Measurements from ENCODE around the gene PLCB4.
A peak's percentile ranks its signal among the peaks of the same experiment; 100 is the strongest.

Gene PLCB4

DNA sequence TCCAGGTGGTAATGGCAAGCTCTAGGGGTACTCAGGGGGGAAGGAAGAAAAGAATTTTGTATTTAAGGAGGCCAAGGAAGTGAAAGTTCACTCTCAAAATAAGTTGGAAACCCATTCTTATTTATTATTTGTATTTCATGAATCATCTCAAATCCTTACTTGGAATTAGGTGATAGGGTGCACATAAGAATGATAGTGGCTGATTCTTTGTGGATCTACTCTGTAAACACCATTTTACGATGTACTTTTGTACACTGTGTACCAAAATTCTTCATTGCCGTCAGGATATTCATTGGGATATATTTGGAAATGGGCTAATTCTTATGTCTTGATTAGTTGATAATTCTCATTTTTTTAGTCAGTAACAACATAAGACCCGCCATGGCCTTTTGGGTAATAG lies 266.0 kb downstream of the PLCB4 start:
- DNase-seq, result no peak

DNA sequence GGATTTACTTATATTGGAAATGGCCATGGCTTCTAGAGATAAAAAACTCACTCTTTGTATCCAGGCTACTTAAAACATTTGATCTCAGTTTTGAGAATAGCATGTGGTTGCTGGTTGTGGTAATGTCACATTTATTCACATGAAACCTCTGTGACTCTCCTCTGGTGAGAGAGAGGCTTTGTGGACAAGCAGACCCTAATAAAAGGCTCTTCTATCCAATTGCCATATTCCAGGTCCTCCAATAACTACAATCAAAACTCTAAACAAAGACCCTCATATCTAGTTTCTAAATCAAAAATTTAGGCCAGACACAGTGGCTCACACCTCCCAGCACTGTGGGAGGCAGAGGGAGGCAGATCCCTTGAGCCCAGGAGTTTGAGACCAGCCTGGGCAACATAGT lies 269.2 kb downstream of the PLCB4 start:
- no peak for DNase-seq

DNA sequence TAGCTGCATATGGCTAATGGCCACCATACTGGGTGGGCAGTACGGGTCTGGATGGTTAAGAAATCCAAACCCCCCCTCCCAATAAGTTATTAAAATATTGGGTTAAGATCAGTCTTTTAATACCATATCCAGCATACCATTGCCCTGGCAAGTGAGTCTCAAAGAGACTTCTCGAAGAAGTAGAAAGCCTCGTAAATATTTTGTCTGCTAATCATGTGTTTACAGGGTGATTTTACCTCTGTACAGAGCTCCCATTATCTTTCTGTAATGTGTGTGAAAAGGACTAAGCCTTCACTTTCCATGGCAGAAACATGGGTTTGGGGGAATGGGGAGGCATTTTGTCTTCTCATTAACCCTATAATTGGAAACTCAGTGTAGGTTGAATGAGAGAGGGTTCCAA lies 270.8 kb downstream of the PLCB4 start:
- no peak for DNase-seq

DNA sequence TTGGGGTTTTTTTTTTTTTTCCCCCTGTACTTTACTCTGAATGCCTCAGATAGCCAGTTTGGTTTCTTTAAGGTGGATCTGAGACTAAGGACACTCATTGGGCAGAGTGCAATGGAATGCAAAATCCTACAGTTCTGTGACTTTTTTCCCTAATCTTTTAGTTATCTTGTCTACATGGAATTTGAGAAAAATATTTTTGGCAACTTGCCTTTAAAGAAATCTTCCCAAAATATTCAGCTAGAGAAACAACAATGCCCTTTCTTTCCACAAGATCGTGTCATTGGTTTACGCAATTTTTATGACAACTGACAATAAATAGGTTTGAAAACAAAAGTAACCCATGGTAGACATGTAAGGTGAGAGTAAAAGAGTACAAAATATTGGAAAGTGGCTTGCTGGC lies 273.8 kb downstream of the PLCB4 start:
- no peak for DNase-seq

DNA sequence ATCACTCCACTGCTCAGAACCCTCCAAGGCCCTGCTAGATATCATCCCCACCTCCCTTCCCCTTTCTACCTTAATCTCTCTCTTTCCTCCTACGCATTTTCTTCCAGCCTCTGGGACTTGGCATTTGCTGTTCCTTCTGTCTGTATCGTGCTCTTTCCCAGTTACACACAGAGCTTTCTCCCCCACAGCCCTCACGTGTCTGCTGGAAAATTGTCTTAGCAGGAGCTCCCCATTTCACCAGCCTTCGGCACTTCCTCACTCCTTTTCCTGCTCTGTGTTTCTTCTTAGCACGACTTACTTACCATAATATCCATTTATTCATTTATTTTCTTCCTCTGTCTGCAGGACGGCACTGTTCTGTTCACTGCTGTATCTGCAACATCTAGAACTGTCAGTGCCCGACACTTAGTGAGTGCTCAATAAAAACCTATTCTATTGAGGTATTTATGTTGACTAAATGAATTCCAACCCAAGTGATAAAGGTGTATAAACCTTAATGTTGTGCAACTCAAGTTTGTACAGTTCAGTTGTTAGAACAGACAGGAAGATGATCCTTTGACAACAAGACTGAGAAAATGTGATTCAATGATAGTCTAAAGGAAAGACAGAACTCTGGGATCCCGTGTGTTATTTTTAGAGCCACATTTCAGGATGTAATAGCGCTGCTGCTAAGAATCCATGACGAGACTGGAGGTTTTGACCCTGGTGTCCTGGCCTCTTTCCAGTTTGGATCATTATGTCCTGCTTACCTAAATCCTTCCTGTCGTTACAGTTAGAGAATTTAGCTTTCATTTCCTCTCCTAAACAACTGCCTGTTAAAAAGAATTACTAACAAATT lies 275.4 kb downstream of the PLCB4 start:
- DNase-seq, result no peak

DNA sequence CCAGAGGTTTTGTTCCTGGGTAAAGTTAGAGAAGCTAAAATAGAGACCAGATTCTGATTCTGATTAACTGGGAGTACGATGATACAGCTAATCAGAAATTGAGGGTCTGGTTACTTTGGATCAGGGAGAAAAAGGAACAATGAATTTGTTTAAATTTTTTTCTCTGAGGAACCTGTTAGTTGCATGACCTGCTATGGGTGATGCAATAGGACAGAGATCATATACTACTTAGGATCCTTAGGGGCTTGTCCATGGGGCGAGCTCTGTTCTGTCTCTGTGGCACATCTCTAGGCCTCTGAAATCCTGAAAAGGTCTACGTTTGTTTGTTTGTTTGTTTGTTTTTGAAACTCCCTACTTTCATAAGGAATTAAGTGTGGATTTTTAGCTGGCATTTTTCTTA lies 279.4 kb downstream of the PLCB4 start:
- DNase-seq, result no peak

DNA sequence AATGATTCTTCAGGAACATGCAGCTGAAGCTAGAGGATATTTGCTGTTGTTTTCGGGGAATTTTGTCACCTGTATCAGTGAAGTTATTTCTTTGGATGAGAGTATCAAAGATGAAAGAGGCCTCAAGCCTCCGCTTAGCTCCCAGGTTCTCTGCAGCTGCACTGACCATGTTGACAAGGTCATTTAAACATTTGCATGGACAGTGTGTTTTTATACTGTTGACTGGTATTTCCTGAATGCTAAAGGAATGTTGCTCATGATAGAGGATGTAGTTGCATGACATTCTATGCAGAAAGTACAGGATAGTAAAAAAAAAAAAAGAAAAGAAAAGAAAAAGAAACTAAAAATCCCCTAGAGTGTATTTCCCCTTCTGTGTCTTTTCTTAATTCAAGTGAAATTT lies 279.9 kb downstream of the PLCB4 start:
- DNase-seq, result no peak

DNA sequence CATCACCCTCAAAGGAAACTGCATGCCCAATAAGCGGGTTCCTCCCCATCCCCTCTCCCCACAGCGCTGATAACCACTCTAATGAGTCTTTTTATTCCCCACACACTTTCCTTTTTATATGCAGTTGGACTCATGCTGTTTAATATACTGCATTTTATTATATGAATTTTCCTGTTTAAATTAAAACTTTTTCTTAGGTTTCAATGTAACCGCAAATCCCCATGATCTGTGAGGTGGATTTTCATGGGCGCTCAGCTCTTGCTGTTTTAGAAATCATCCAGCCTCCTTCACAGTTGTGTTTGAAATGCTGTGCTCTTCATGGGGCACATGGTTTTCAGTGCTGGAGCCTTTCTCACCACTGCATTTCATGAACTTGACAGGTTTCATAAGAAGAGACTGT lies 280.4 kb downstream of the PLCB4 start:
- no peak for DNase-seq

DNA sequence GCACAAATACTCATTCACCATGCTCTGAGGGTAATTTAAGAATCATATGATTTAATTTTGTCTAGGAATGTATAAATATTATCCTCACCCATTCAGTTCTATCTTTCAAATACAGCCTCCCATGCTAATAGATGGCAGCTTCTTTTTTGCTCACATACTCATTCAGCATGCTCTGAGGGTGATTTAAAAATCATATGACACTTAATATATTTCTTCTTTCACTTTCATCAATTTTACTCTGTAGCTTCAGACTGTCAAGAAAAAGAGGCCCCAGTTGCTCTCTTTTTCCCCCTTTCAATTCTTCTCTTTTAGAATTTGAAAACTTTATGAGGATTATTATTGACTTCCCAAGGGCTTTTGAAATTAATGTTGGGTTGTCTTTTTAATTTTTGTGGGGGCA lies 283.9 kb downstream of the PLCB4 start:
- no peak for DNase-seq

DNA sequence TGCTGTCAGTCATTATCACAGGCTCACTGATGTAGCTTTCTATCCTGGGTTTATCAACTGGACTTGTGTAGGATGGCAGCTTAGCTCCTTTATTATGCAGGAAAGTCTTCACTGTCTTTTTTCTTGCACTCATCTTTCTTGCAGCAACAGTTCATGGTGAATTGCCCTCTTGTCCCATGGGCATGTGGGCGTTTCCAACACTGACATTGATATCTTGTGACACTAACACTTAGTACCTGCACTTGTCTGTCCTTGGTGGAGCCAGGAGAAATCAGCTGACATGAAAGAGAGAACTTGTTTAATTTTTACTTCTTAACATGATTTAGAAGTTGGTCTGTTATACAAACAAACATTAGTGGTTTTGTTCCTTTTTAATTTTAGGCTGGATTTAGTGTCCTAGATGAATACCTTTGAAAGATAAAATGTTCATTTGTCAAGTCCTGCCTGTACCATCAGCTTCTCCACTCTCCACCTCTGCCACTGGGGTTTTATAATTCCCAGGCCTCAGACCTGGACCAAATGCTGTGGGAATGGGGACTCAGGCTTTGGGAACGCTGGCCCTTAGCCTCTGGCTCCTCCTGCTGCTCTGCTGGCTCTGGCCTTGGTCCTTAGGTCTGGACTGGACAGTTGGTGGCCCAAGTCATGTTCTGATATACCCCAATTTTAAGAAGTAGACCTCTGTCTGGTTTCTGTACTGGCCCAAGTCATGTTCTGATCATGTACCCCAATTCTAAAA lies 284.5 kb downstream of the PLCB4 start:
- DNase-seq, result no peak

DNA sequence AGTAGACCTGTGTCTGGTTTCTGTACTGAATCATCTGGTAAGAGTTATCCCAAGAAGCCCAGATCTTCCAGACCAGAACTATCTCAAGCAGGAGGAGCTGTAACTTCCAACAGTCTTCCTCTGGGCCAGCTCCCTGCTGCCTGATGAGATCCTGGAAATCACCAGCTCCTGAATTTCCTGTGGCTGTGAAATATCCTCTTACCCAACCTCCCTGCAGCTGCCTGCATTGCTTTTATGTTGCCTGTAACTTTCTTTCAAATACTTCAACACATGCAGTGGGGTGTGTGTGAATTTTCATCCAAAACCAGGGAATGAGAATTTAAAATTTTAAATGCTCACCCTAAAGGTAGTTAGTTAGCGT lies 285.0 kb downstream of the PLCB4 start:
- DNase-seq, result no peak

DNA sequence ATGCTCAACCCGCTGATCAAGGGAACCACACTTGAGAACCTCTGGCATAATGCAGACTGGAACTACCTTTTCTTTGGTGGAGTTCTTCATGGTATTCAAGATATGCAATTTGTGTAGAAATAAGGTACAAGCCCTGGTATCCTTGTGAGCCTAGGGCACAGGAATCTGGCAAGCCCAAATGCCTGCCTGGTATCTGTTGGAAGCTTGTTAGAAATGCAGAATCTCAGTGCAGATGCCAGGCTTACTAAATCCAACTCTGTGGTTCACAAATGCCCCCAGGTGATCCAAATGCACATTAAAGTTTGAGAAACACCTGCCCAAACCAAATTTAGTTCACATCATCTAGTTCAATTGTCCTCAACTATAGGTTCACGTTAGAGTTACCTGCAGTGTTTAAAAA lies 285.7 kb downstream of the PLCB4 start:
- no peak for DNase-seq

DNA sequence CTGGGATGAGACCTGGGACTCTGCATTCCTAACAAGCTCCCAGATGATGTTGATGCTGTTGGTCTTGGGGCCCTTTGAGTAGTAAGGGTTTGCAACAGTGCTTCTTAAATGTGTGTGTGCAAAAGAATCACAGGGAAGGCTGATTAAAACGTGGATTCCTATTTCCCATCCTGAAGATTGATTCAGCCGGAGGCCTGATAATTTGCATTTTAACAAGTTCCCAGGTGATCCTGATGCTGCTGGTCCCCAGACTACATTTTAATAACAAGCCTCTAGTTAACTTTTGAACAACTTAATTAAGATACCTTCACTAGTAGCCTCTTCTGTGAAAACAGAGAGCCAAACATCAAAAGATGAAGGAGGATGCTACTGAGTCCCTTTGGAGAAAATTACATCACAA lies 289.1 kb downstream of the PLCB4 start:
- DNase-seq, result no peak

DNA sequence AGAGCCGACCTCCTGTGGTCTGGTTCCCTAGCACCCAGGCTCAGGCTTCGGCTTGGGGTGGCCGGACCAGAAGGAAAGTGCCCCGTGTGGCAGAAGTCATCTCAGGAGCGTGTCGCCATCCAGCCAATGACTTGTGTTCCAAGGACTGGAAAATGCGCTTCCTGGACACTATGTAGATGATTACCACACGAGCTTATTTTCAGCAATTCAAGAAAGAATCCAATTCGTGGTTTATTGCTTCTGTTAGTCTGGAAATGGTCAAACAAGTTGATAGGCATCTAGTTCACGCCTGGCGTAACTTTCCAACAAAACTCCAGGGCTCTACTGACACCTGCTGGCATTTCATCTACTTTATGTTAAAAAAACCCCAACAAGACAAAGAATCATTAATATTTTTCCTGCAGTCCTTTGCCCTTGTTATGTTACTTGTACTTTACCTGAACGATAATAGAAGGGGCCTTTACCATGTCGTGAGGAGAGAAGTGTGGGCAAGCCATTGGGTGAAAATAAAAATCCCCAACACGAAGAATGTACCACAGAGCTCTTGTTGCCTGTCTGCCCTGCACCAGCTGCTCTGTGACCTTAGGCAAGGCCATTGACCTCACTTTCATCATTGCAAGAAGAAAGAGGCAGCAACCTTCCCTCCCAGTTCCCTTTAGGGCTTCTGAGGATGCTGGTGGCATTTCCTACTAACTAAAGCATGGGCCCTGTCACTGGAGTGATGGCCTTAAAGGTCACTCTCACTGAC lies 290.8 kb downstream of the PLCB4 start:
- DNase-seq, result peak; percentile 13

DNA sequence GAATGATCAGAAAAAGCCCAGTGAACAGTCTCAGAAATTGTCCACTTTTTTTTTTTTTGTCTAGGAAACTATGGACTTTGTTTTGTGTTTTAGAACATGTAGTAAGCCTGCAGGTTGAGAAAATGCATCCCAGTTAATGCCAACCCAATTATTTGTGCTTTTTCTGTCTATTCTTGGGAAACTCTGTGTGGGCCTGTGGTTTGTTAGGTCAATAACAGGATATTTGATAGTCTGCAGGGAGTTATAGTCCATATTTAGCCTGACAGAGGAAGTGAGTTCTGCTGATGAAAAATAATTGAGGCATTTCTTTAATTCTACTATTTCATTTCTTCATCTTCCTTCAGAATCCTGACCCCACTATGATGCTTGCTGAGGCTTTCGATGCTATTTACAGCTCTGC lies 291.5 kb downstream of the PLCB4 start:
- no peak for DNase-seq

DNA sequence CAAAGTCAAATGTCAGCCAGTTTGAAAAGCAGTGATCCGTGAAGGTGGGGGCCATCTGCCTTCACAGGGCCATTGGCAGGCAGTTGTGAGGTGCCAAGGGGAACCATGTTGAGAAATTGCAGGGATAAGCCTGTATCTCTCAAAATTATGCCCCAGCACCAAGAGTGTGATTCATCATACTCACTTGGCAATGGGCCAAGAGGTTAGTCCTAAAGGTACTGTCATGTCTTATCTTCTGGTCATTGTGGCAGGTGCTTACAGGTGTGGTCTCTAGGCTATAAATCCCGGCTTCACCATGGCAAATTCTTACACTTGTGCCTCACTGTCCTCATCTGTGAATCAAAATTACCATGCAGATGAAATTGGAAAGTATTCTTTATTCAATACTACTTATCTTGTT lies 294.8 kb downstream of the PLCB4 start:
- DNase-seq, result no peak

DNA sequence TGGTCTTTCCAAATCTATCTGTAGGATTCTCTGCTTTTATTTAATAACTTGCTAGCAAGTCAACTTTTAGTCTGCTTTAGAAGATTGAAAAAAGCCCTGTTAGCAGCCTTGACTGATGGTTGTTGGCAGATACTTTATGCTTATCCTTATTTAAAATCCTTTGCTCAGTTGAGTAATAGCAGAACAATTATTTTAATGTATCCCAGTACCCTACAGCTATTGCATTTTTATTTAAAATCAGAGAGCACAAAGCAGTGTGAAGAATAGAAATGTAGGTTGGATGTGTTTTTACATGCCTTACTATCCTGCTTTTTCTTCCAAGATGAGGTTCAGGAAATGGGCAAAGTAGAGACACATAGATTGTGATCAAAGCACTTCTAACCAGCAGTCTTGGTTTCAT lies 298.4 kb downstream of the PLCB4 start:
- no peak for DNase-seq

DNA sequence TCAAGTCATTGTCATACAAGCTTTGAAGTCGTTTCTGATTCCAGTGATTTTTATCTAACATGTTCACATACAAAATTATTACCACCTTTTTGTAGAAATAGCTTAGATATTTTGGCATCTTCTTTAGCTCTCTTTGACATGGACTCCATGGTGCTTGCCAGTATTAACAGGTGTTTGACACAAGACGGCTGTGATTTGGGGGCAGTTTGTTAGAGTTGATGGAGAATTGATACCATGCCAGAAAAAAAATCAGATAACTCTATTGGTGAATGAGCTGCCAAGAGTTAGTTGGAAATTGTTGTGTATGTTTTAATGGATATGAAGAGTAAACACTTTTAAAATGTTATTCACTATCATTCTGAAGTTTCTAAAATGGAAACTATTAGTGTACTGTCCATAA lies 298.9 kb downstream of the PLCB4 start:
- DNase-seq, result no peak

DNA sequence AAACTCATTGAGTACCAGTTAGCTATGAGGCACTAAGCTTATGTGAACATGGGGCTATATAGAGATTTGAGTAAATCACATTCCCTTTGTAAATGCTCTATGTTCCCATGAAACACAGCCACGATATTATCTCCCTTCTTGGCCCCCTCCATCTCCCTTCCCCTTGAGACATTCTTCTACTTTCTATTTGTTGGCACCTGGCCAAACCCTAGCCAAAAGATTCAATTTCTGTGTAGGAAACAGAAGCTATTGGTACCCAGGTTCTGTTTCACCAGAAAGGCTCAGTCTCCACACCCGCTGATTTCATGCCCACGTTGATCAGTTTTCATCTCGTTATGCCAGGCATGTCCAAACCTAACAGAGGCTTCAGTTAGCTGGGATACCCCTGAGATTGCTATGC lies 300.0 kb downstream of the PLCB4 start:
- DNase-seq, result no peak

DNA sequence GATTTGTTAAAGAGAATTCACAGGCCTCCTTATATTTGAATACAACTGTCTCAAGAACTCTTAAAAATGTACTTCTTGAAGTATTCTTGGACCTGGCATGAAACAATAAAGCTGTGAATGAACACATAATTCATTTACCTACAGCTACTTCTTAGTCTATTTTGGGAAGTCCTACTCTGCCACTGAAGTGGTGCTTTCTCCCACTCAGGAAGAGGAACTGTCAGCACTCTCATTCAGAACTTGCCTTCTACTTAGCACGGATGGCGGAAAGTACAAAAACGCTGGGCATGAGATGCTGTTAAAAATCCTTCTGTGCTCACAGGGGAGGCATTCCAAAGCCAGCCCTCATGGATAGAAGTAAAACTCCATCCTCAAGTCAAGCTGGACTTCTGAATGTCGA lies 300.7 kb downstream of the PLCB4 start:
- no peak for DNase-seq

DNA sequence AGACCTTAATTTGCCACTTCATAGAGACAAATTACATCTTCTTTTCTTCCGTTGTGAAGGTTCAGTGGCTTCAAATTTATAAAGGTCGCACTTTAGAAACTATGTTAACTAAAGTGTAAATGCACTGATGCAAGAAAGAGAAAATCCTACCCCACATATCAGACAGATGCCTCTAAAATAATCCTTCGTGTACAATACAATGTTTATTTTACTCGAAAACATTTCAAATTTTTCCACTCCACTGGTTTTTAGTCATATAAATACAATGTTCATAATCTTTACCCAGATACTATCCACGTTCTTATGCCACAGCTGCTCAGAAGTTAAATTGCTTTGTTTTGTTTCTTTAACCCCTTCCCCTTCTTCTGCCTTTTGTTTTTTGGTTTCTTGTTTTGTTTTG lies 305.2 kb downstream of the PLCB4 start:
- no peak for DNase-seq

DNA sequence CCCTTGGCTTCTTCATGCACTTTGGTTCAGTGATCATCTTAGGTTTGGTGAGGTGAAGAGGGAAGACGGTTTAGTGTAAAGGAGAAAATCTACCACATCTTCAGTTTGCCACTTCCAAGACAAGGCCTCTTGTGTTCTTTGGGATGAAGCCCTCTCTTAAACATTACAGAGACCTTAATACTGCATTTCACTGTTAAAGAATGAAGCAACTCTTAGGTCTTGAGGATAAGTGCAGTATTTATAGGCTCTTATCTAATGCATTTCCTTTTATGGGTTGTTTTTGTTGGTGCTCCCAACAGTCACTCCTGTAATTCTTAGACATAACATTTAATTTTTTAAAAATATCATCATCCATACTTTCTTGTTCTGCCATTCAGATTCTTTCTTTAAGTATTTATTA lies 305.6 kb downstream of the PLCB4 start:
- DNase-seq, result no peak

DNA sequence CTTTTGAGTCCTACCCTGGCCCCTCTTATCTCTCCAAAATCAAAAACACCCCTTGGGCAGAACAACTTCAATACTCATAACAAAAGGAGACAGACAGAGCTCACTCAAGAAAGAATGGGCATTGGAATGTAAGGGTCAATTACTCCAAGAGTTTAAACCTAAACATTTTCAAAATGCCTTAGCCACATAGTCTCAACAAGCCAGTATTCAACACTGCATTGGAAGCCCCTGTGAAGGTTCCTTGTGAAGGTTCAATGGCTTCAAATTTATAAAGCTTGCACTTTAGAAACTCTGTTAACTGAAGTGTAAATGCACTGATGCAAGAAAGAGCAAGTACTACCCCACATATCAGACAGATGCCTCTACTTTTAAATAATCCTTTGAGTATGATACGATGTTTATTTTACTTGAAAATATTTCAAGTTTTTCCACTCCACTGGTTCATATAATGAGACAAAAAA lies 306.4 kb downstream of the PLCB4 start:
- no peak for DNase-seq

DNA sequence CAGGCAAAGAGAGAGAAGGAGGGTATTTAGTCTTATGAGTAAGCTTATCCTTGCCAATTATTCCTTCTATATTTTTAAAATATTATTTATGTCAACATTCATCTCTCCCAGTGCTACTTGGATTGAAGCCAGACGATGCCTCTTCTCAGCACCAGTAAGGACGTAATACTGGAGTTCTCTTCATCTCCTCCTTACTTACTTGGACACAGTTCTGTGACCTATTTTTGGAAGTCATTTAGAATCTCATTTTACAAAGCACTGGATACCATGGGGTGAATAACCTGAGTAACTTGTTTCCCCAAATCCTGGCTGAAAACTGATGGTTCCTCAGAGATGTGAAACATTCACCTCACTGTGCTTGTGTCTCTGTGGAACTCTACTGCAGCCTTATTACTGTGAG lies 308.1 kb downstream of the PLCB4 start:
- DNase-seq, result no peak

Measured in NCI-H1092 (cell line).